ENCODE measurements around the gene FOXO3.
"Not testable (repeated sequence)": the region's sequence is repeated elsewhere in the genome, so short reads cannot be mapped to it uniquely, and the experiment has no call there.

The FOXO3 gene

DNA sequence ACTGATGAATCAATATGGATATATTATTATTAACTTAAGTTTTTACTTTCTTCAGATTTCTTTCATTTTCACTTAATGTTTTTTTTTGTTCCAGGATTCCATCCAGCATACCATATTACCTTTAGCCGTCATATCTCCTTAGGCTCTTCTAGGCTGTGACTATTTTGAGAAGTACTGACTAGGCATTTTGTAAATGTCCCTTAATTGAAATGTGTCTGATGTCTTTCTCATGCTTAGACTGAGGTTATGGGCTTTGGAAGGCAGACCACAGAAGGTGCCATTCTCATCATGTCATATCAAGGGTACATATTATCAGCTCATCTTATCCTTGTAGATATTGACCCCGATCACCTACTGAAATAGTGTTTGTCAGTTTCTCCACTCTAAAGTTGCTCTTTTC is 101.3 kb downstream of the FOXO3 start:
- no peak for DNase-seq

DNA sequence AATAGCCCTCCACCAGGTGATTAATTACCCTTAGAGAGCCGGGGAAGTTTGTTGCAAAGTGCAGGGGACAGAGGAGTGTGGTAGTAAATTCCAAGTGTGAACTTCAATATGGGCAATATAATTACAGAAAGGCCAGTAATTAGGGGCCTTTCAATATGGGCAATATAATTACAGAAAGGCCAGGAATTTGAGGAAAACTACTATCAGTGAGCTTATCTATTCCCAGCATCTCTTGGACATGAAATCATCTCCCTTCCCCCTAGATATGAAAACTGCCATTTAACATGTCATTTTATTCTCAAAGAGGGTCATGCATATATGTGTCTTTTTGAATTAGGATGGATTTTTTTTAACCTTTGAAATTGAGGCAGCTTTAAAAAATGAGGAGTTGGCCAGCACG is 102.0 kb downstream of the FOXO3 start:
- no peak for DNase-seq

DNA sequence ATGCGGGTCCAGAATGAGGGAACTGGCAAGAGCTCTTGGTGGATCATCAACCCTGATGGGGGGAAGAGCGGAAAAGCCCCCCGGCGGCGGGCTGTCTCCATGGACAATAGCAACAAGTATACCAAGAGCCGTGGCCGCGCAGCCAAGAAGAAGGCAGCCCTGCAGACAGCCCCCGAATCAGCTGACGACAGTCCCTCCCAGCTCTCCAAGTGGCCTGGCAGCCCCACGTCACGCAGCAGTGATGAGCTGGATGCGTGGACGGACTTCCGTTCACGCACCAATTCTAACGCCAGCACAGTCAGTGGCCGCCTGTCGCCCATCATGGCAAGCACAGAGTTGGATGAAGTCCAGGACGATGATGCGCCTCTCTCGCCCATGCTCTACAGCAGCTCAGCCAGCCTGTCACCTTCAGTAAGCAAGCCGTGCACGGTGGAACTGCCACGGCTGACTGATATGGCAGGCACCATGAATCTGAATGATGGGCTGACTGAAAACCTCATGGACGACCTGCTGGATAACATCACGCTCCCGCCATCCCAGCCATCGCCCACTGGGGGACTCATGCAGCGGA is 102.9 kb downstream of the FOXO3 start:
- not testable (repeated sequence) for DNase-seq

DNA sequence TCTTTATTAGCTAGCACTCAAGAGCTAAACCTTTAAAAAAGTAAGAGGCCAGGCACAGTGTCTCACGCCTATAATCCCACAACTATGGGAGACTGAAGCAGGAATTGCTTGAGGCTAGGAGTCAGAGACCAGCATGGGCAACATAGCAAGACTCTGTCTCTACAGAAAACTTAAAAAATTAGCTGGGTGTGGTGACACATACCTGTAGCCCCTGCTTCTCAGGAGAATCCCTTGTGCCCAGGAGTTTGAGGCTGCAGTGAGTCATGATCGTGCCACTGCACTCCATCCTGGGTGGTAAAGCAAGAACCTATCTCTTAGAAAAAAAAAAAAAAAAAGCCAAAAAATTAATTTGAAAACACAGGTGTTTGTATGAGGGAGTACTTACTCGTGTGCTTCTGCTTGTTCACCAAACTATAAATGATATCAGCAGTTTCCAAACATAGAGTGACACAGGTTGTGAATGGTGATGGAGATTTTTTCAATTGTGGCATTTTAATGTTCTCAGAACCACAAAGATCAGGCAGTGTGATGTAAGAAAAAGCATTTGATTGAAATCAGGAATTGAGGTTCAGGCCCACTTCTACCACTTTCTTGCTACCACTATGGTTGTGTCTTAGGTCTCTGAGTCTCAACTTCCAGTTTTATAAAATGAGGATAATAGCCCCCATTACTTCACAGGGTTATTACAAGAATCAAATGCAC is 104.9 kb downstream of the FOXO3 start:
- no peak for DNase-seq

DNA sequence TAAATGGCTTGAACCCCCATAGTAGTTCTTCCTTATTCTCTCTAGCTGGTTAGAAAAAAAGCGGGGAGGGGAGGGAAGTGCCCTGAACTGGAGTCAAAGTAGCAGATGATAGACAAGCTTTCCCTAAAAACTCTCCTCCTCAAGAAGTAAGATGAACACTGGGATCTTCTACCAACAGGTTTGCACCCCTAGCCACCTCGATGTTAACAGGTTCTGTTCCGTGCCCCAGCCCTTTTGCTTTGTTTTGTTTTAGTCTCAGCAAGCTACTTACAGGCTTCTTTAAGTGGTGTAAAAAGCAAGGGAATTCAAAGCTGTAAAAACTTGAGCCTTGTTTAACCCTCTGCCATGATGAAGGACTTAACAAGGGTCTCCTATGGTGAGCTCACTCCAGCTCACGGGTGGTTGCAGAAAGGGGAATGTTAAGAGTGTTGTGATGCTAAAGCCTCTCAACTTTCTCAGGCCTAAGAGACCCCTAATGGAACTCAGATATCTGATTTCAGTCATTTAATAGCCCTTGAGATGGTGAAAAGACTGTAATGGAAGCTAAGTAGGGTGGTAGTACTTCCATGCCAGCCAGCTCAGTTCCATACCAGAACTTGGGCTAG is 106.0 kb downstream of the FOXO3 start:
- no peak for DNase-seq

DNA sequence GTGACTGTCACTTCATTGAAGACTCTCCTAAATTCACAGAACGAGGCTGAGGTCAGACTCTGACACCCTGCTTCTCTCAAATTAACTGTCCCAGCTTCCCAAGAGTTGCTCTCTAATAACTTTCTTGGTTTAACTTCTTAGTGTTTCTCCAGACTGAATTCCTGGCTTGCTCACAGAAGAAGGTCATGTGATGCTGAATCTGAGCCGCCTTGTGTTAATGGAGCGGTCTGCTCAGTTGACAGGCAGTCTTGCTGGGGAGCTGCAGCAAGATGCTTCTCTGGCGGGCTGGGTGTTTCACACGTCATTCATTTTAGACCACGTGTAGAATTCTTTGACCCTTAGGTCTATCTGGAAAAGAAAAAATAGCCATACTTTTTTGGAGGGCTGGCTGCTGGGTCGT is 107.3 kb downstream of the FOXO3 start:
- DNase-seq: no peak

DNA sequence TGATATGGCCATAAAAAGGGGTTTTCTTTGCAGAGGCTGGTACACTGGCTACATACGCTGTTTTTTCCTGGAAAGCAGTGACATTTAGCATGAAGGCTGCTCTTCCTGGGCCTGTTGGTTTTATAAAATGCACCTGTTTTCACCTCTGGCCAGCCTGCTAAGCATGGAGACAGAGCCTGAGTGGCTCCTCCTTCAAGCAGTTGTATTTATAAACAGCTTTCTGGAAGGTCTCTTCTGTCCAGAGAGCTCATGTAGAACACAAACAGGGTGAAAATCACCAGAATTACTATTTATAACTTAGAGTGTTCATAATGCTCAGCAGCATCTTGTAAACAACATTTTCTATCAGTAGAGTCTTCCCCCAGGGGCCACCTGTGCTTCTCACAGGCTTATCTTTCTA is 109.0 kb downstream of the FOXO3 start:
- DNase-seq: no peak

DNA sequence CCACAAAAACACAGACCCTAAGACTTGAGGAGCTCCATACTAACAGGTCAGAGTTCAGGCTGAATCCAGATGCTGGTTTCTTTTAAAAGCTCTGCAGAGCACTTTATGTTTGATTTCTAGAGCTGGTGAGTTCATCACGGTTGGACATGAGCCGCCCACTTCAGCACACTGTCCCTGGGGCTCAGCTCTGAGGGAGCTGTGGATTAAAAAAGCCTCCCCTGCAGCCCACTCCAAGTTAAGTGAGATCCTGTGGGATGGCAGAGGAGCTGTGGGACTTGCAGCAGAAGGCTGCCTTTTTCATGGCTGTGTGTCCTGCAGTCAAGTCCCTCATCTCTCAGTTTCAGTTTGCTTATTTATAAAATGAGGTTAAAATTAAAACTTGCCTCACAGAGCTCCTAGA is 110.5 kb downstream of the FOXO3 start:
- peak in 1 of 4 experiments; percentile 22 for DNase-seq

DNA sequence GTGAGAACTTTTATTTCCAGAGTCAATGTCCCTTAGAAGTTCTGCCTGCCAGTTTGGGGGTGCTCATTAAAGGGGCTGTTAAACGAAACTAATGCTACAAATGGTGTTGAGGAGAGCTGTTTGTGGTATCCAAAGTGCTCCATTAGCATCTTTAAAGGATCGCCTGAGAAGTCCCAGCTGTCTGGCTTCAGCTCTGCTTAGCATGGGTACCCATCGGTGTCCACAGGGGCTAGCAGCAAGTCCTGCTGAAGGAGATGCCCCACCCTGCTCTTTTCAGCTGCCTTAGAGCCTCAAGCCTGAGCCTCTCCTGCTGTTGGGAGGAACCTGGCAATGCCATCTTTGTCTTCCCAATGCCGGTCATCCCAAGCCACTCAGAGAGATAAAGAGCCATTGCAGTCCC is 111.1 kb downstream of the FOXO3 start:
- DNase-seq: no peak

DNA sequence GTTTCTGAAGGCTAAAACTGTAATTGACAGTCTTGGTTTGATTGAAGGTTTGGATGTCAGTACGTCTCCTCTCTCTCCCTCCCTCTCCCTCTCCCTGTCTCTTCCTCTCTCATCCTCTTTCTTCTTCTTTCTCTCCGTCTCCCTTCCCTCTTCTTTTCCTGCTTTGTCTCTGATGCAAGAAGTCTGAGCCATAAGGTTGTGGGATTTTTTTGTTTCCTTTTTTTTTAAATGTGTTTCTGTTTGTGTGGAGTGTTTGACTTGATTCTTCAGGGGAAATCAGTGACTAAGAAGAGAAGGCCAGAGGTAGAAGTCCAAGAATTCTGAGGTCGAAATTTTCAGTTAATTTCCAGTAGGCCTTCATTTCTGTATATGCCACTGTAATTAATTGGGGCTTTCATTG is 111.9 kb downstream of the FOXO3 start:
- DNase-seq: peak in 2 of 4 experiments; percentile 20 to 34

DNA sequence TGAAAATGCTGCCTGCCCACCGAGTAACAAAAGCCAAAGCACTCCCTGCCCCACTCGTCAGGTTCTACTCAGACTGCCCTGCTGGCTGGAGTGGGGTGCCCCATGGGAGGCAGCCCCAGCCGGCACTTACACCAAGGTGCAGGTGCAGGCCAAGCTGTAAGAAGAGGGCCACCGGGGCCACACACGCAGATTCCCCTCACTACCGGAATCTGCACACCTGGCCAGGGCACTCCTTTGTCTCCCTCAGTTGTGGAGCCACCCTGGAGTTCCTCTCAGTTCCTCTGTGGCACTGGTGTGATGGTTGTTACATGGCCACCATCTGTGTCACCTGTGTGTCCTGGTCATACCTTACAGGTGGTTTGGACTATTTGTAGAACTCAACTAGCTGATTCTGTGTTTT is 112.4 kb downstream of the FOXO3 start:
- DNase-seq: no peak

DNA sequence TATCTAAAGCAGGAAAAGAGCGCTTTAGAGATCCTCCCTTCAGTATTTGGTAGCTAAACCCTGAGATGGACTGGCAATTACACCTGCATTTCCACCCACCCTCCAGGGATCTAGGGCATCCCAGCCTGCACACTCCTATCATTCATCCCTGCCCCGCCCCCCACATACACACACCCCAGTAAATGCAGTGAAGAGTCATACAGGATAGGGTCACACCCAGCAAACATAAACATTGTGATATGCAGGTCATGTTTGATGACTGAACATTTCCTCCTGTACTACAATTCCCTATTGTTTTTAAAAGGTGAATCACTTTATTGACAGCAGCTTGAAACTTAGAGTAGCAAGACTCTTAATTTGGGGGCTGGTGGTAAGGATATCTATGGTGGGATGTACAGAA is 112.9 kb downstream of the FOXO3 start:
- DNase-seq: no peak

DNA sequence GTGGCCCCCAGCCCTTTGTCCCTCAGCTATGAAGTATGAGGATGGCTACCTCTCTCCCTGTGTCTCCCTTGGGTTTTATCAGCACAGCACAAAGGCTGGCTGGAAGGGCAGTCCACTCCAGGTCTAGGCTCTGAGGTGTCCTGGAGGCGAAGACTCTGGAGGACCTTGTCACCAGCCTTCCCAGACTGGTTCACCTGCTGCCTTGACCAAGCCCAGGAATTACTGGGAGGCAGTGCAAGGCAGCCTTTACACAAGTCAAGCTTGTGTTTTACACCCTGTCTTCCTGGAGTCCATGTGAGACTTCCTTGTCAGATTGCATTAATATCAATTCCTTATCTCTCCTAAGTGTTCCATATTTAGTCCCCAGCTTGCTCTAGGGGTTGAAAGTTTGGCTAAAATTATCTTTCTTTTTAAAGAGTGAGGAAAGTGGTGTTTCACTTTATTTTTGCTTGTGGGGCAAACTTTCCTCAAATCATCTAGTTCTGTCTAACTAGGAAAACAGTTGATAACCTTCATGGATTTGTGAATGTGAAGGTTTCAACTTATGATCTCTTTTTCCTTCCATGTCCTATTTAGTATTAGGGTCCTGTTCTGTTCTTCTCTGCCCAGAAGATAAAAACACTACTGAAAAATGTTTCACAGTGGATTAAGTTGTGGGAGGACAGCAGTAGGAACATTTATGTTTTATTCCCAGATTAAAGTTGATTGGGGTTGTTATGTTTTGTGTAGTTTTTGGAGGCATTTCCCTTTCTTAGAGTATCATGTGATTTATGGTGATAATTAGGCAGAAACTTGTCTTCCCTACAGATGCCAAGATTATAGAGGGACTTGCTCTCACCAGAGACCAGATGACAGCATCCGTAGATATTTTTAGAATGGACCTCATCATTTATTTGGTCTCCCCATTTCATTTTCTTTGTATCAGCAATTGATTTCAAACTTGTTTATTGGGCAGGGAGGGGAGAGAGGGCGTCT is 114.8 kb downstream of the FOXO3 start:
- DNase-seq: no peak

DNA sequence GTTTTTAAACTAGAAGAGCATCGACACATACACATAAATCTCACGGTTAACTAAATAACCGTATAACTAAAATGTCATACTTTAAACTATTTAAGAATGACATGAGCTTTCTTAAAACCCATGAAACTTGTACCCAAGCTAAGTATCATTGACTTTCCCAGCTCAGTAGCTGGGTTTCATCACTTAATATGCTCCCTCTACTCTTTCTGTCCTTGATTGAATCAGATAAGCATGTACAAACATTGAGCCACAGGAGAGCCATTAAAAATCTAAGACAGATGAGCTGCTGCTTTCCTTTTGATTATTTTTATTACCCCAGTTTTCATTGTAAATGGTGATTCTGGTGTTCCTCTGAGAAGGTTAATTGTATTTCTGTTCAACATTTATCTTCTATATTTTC is 115.8 kb downstream of the FOXO3 start:
- no peak for DNase-seq

DNA sequence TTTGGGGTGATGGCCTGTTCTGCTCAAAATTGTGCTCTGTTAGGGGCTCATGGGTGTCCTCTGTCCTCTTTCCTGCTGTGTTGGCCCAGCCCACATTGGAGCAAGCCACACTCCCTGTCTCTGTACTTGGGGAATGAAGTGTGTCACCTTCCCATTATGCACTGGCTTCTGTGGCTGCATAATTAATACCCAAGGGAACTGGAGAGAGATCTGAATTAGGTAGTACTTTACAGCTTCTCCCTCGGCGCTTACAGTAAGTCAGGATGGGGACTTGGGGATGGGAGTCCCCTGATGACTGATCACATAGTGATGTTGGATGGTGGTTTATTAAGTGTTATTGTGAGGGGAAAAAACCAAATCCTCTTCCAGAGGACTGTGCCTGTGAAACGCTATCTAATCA is 116.6 kb downstream of the FOXO3 start:
- no peak for DNase-seq

DNA sequence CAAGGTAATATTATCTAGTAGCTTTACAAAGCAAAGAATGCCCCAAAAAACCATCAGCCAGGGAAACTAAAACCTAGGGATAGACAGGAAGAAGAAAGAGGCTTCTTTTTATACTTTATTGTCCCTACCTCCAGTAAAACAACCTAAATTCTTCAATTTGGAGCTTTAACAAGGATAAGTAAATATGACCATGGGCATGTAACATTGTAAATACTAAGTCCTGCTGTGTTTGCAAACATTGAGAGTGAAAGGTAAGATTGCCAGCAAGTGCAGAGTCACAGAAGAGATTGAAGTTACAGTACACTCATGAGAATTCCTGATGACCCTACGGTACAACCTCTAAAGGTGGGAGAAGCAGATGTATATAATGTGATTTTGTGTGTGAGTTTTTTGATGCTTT is 117.2 kb downstream of the FOXO3 start:
- no peak for DNase-seq

DNA sequence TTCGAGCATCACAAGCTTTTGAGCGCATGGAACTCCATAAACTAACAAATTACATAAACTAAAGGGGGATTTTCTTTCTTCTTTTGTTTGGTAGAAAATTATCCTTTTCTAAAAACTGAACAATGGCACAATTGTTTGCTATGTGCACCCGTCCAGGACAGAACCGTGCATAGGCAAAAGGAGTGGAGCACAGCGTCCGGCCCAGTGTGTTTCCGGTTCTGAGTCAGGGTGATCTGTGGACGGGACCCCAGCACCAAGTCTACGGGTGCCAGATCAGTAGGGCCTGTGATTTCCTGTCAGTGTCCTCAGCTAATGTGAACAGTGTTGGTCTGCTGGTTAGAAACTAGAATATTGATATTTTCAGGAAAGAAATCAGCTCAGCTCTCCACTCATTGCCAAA is 119.6 kb downstream of the FOXO3 start:
- DNase-seq: not testable (repeated sequence)

DNA sequence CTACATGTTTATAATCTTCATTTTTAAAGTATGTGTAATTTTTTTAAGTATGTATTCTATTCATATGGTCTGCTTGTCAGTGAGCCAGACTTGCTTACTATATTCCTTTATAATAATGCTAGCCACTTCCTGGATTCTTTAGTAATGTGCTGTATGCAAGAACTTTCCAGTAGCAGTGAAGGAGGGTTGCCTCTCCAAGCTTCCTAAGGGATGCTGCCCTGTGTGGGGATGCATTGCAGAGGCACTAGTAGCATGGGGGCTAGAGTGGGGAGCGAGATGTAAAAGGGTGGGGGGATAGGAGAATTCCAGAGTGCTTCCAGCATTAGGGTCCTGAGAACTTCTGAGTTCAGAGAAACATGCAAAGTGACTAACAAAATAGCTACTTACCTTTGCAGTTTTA is 121.0 kb downstream of the FOXO3 start:
- DNase-seq: not testable (repeated sequence)

DNA sequence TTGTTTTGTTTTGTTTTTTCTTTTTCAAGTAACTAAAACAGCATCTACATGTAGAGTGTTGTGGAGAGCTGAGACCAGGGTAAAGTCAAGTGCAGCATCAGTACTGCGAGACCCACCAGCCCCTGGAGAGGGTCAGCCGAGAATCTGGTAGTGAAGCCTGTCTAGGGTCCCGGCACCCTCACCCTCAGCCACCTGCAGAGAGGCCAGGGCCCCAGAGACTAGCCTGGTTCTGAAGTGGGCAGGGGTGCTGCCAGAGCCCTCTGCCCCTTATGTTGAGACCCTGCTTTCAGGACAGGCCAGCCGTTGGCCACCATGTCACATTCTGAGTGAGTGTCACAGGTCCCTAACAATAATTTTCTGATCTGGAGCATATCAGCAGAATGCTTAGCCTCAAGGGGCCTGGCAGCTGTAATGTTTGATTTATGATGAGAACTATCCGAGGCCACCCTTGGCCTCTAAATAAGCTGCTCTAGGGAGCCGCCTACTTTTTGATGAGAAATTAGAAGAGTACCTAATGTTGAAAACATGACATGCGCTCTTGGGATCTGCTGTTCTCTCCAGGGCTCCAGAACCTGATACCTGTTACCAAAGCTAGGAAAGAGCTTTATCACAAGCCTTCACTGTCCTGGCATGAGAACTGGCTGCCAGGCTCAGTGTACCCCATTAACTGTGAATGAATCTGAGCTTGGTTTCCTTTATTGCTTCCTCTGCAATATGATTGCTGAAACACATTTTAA is 121.8 kb downstream of the FOXO3 start:
- not testable (repeated sequence) for DNase-seq

DNA sequence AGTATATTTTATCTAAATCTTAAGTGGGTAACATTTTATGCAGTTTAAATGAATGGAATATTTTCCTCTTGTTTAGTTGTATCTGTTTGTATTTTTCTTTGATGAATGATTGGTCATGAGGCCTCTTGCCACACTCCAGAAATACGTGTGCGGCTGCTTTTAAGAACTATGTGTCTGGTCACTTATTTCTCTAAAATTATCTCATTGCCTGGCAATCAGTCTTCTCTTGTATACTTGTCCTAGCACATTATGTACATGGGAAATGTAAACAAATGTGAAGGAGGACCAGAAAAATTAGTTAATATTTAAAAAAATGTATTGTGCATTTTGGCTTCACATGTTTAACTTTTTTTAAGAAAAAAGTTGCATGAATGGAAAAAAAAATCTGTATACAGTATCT is 123.3 kb downstream of the FOXO3 start:
- DNase-seq: not testable (repeated sequence)

DNA sequence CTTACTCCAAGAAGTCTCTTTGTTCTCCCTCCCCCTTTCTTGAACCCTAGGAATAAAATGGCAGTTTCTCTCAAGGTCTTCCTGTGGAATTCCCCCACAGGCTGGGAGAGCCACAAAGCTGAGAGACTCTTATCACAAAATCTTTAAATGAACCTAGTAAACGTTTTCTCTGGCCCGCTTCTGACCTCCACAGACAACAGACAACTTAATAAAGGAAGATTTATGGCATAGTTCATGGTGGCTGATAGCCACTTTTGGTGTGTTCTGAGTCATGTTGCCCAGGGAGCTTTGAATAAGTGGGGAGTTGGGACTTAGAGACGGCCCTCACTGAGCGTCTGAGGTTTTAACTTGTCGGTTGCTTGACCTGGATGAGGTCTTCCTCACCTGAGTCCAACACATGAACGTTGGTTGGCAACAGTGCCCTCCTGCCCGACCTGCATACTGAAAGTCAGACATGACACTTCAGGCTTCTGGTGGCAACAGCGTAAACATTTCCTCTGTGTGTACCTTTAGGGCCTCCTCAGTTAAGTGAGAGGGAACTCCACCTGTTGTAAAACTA is 124.1 kb downstream of the FOXO3 start:
- no peak for DNase-seq

DNA sequence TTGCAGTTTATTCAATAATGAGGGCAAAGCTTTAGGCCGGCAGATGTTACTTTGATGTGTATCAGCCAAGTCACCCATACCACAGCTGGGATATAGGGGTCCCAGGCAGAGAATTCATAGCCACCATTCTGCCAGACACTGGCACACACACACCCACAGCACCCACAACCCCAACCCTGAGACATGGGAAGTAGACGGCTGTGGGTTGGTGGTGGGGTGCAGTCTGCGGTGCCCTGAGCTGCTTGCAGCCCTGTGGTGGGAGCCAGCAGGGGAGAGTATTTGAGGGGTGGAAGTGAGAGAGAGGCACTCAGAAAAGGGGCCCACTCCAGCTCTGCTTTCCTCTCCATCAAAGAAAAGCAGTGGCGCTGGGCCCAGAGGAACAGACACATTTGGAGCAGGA is 125.3 kb downstream of the FOXO3 start:
- peak in 1 of 4 experiments; percentile 25 for DNase-seq
